Stomach (tissue), 9 donors: Measurements from ENCODE around the gene TNRC6A. TPM values are rescaled to one million over a fixed set of nuclear protein-coding genes. Genes with fewer than 3 reads are reported as not detected.

Experiments used
- DNase-seq, 2 donors: peaks; one replicate each; pipeline versions ENCODE4 v3.0.0 to v3.0.0-alpha.2; 2013 to 2019
- H3K27ac ChIP-seq, 5 donors: fragments of 200-600 bp in 4 of 5; sonication (generic) in 4 of 5; one replicate each; pipeline ENCODE4 v1.5.1; 2013 to 2019; ENCODE audit warnings: mild to moderate bottlenecking in 1 of 5, moderate library complexity in 1 of 5
- H3K27me3 ChIP-seq, 3 donors: fragments of 200-600 bp; sonication (generic); one replicate each; pipeline ENCODE4 v1.5.1; 2017 to 2019; ENCODE audit warnings: mixed run types in 1 of 3
- H3K36me3 ChIP-seq, 4 donors: fragments of 200-600 bp; sonication (generic); 1 replicate in 3 of 4; 2 replicates in 1 of 4; pipeline ENCODE4 v1.5.1; 2016 to 2019
- H3K4me1 ChIP-seq, 4 donors: fragments of 200-600 bp; sonication (generic); one replicate each; pipeline ENCODE4 v1.5.1; 2016 to 2019
- H3K4me3 ChIP-seq, 4 donors: fragments of 200-600 bp; sonication (generic) in 3 of 4; one replicate each; pipeline ENCODE4 v1.5.1; 2016 to 2019; ENCODE audit warnings: mild to moderate bottlenecking in 1 of 4
- H3K9me3 ChIP-seq, 4 donors: fragments of 200-600 bp; sonication (generic); one replicate each; pipeline ENCODE4 v1.5.1; 2016 to 2019
- EP300 ChIP-seq: sonication (generic); formaldehyde crosslinking; IDR thresholded peaks from one replicate; pipeline ENCODE4 v1.6.1; 2017; ENCODE audit warnings: antibody characterized with exemption
- POLR2A ChIP-seq, 4 donors: fragments of 450-650 bp; IDR thresholded peaks; one replicate each; pipeline ENCODE4 v1.6.1; 2016; ENCODE audit warnings: antibody characterized with exemption in 4 of 4, control low read depth in 2 of 4, mild to moderate bottlenecking in 1 of 4, moderate library complexity in 1 of 4
- POLR2AphosphoS5 ChIP-seq, 3 donors: sonication (generic); formaldehyde crosslinking; IDR thresholded peaks; one replicate each; pipeline ENCODE4 v1.6.1; 2016; ENCODE audit warnings: antibody characterized with exemption in 3 of 3
- WGBS, 5 donors: extraction: QIAGEN DNeasy Blood & Tissue Kit in 3 of 5; methylation state at CpG; one replicate each; pipeline versions ENCODE4 v1.1.5 to v1.1.7; 2013 to 2018; 5-methylcytosine and 5-hydroxymethylcytosine counted together
- intact Hi-C: fragments of 100-400 bp; cut with DNase I; formaldehyde crosslinking; loops from one replicate; pipeline ENCODE4 v1.15.1; 2023; ENCODE audit warnings: low total_unique reads
- polyA plus RNA-seq, 3 donors: library from polyadenylated mRNA; stranded (reverse); fragments of 200-250 nt; gene quantifications; one replicate each; pipeline ENCODE4 v1.2.3, GENCODE V29; 2013
- total RNA-seq, 5 donors: library from RNA; depleted of rRNA; stranded (reverse); fragments of >200 nt; gene quantifications; one replicate each; pipeline versions ENCODE4 v1.1.0 to v1.2.3, GENCODE V29; 2014 to 2016
- TF ChIP-seq, protein P1 (sequence below), 7 experiments: fragments of 450-650 bp in 4 of 7; fragments of 200-600 bp in 3 of 7; sonication (generic) in 3 of 7; IDR thresholded peaks; one replicate each; pipeline ENCODE4 v1.5.1; 2016 to 2019; ENCODE audit warnings: antibody characterized with exemption in 7 of 7, control low read depth in 2 of 7, mild to moderate bottlenecking in 1 of 7
- donor health status: healthy with polysubstance abuse.
- donor health status: Bipolar disorder and iron deficiency.
- donor health status: healthy.

The TNRC6A gene
- total and polyA plus RNA-seq, 8 donors, result 6.8 to 59.6 (median 41.3) TPM

DNA sequence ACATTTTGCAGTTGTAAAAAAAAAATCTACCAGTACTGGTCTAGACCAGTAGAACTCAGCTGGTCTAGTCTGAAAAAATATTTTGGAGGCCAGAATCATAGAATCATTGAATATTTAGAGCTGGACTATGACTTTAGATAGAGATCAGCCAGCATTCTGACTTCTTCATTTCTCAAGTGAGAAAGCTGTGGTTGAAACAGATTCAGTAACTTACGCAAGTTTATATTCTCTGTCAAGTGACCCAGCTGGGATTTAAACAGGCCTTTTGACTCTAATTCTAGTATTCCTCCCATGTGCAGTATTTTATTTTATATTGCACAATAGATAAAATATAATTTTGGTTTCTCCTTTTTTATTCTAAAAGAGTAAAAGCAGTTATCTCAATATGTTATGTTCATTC lies 4.9 kb downstream of the TNRC6A start:
- Histone ChIP-seq H3K9me3 (no peaks in the 10 kb centered on the region), H3K4me1 (peaks cover 60 to 91% (median 80%) of the 10 kb centered on the region in 4 donors), H3K4me3 (no peak overlapping the region), H3K27me3 (no peaks in the 10 kb centered on the region), H3K27ac (peak overlapping the region in 4 of 5 donors; percentile 39 to 95 (median 63)), H3K36me3 (peaks cover 0 to 27% (median 14%) of the 10 kb centered on the region in 4 donors)
- TF ChIP-seq, protein P1, sequence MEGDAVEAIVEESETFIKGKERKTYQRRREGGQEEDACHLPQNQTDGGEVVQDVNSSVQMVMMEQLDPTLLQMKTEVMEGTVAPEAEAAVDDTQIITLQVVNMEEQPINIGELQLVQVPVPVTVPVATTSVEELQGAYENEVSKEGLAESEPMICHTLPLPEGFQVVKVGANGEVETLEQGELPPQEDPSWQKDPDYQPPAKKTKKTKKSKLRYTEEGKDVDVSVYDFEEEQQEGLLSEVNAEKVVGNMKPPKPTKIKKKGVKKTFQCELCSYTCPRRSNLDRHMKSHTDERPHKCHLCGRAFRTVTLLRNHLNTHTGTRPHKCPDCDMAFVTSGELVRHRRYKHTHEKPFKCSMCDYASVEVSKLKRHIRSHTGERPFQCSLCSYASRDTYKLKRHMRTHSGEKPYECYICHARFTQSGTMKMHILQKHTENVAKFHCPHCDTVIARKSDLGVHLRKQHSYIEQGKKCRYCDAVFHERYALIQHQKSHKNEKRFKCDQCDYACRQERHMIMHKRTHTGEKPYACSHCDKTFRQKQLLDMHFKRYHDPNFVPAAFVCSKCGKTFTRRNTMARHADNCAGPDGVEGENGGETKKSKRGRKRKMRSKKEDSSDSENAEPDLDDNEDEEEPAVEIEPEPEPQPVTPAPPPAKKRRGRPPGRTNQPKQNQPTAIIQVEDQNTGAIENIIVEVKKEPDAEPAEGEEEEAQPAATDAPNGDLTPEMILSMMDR (IDR thresholded peaks at IDR 0.05), result no peak
- TF ChIP-seq POLR2AphosphoS5 (IDR thresholded peaks at IDR 0.05), result peak in 2 of 3 donors; percentile 12 to 21
- WGBS, 5 donors, result 65 to 92% (median 79%) methylated on average over 1 of the region's 1 CpG
- no peak for DNase-seq
- intact Hi-C loops, result no loop called here

DNA sequence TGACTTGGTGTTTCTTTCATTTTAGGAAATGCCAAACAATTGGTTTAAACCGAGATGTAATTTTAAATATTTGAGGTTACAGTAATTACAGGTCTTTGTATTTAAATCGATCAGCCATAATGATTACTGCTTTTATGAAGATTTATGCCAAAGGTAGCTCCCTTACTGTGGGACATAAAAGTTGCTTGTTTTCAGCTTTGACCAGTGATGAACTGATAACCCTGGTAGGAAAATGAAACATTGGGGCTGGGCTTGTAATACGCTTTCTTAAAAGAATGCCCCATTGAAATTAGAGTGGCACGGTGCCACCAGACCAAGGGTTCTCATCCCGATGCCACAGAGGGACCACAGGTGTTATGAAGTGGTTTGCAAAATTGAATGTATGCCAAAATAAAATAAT lies 7.3 kb downstream of the TNRC6A start:
- Histone ChIP-seq H3K9me3 (no peaks in the 10 kb centered on the region), H3K36me3 (peaks cover 0 to 27% (median 14%) of the 10 kb centered on the region in 4 donors), H3K27ac (peak overlapping the region in 4 of 5 donors; percentile 11 to 78 (median 68)), H3K4me1 (peaks cover 60 to 100% (median 83%) of the 10 kb centered on the region in 4 donors), H3K27me3 (no peaks in the 10 kb centered on the region), H3K4me3 (no peak overlapping the region)
- WGBS, 5 donors, result 20 to 43% (median 25%) methylated on average over 5 of the region's 5 CpGs
- no peak for TF ChIP-seq POLR2AphosphoS5 (IDR thresholded peaks at IDR 0.05)
- TF ChIP-seq EP300, result no peak
- TF ChIP-seq, protein P1 (IDR thresholded peaks at IDR 0.05), result no peak
- TF ChIP-seq POLR2A (IDR thresholded peaks at IDR 0.05), result no peak
- DNase-seq, result no peak
- intact Hi-C loops, result no loop called here

DNA sequence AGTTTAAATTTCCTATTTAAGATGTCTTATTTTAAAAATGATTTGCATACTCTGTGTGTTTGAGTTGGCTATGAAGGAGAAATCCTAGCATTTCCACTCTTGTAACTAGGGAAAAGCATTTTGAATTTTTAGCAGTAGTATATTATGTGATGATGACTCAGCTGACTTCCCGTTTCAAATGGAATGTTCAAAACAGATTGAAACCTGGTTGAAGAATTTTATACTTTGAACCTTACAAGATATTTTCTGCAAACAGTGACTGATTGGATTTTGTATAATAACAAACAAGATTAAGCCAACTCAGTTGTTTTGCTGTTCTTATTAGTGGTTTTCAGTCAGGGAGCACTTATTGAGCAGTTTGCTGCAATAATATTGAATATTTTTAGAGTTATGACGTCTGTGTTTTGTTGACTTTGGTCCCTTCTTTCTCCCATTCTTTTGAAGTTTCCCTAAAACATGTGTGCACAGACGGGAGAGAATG lies 8.0 kb downstream of the TNRC6A start:
- Histone ChIP-seq H3K4me1 (peaks cover 55 to 100% (median 83%) of the 10 kb centered on the region in 4 donors), H3K27me3 (no peaks in the 10 kb centered on the region), H3K9me3 (no peaks in the 10 kb centered on the region), H3K36me3 (peaks cover 0 to 22% (median 12%) of the 10 kb centered on the region in 4 donors), H3K4me3 (no peak overlapping the region), H3K27ac (peak overlapping the region in 4 of 5 donors; percentile 11 to 78 (median 68))
- WGBS, 5 donors, result 14 to 23% (median 21%) methylated on average over 3 of the region's 3 CpGs
- DNase-seq, result peak in 1 of 2 donors; percentile 16
- TF ChIP-seq POLR2A (IDR thresholded peaks at IDR 0.05) (no peak), EP300 (no peak), POLR2AphosphoS5 (IDR thresholded peaks at IDR 0.05) (no peak)
- TF ChIP-seq, protein P1 (IDR thresholded peaks at IDR 0.05), result no peak
- intact Hi-C loops, result no loop called here

DNA sequence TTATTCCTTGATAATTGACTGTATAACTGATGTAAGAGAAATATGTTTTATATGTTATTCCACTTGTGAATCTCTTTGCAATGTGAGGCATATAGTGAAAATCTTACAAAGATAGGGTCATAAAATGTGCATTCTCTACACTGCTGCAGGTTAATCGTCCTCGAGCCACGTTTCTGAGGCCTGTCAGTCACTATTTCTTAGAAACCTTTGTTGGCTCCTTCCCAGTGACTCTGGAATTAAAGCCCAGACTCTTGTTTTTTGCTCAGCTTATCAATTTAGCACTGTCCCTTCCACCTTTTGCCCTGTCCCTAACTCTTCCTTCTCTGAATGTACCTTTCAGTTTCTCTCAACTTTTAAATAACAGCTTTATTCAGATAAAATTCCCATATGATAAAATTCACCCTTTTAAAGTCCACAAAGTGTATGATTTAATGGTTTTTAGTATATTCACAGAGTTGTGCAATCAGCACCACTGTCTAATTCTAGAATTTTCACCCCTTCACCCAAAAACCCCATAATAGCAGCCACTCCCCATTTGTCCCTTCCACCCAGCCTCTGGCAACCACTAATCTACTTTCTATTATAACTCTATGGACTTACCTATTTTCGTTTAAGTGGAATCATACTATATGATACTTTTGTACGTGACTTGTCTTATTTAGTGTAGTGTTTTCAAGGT lies 8.6 kb downstream of the TNRC6A start:
- intact Hi-C loops, result no loop called here
- TF ChIP-seq POLR2AphosphoS5 (IDR thresholded peaks at IDR 0.05), result no peak
- TF ChIP-seq EP300, result no peak
- TF ChIP-seq, protein P1 (IDR thresholded peaks at IDR 0.05), result no peak
- TF ChIP-seq POLR2A (IDR thresholded peaks at IDR 0.05), result no peak
- 54 to 71% (median 59%) methylated on average over 5 of the region's 5 CpGs for WGBS, 5 donors
- Histone ChIP-seq H3K27me3 (no peaks in the 10 kb centered on the region), H3K4me1 (peaks cover 53 to 100% (median 80%) of the 10 kb centered on the region in 4 donors), H3K36me3 (peaks cover 0 to 16% (median 7%) of the 10 kb centered on the region in 4 donors), H3K27ac (peak overlapping the region in 3 of 5 donors; percentile 64 to 78 (median 73)), H3K9me3 (no peaks in the 10 kb centered on the region), H3K4me3 (no peak overlapping the region)
- no peak for DNase-seq
